ENCODE data around the gene ICAM3.
A peak's percentile ranks its signal among the peaks of the same experiment; 100 is the strongest.

The ICAM3 gene

GRCh38 chr19:10335352-10335985 is 4.0 kb downstream of the ICAM3 start:
- no peak for DNase-seq (ENCODE audit: extremely low spot score)
- TF ChIP-seq PKNOX1 (IDR thresholded peaks at IDR 0.05) (no peak), ELF4 (IDR thresholded peaks at IDR 0.05) (no peak), SP1 (IDR thresholded peaks at IDR 0.05) (no peak), CTBP1 (IDR thresholded peaks at IDR 0.05; ENCODE audit: borderline replicate concordance) (no peak), ZNF384 (IDR thresholded peaks at IDR 0.05) (no peak), SUZ12 (IDR thresholded peaks at IDR 0.05) (no peak), TARDBP (IDR thresholded peaks at IDR 0.05) (no peak)
- CTCF ChIA-PET, result interaction anchor here (0.9 kb wide), 1 partner anchor 55 kb away, joined by 3 read pairs; no protein-coding TSS in a partner anchor
- POLR2A ChIA-PET, result interaction anchor here (0.6 to 2.9 kb wide), 3 partner anchors 20 to 47 kb away, joined by 3 to 41 read pairs (median 23); partner anchors contain the start of genes FDX2, ICAM4, ICAM5 and TYK2

- peak; percentile 88 for DNase-seq (ENCODE audit: extremely low spot score)
- POLR2A ChIA-PET, result interaction anchor here (1.5 to 2.9 kb wide), 8 partner anchors 7 to 89 kb away, joined by 3 to 41 read pairs (median 8); partner anchors contain the start of genes ICAM4, ICAM5 and TYK2
- TF ChIP-seq SP1 (IDR thresholded peaks at IDR 0.05) (no peak), FOXK2 (IDR thresholded peaks at IDR 0.05) (no peak), FOXM1 (IDR thresholded peaks at IDR 0.05; ENCODE audit: borderline replicate concordance) (no peak), L3MBTL2 (conservative IDR thresholded peaks at IDR 0.05) (no peak), LEF1 (IDR thresholded peaks at IDR 0.05; ENCODE audit: borderline replicate concordance) (no peak), HDGF (IDR thresholded peaks at IDR 0.05; ENCODE audit: borderline replicate concordance) (no peak), BHLHE40 (IDR thresholded peaks at IDR 0.05; ENCODE audit: borderline replicate concordance) (no peak)
- CTCF ChIA-PET, result interaction anchor here (0.9 to 1.0 kb wide), 3 partner anchors 10 to 65 kb away, joined by 3 to 4 read pairs (median 4); no protein-coding TSS in a partner anchor
Measured at GRCh38 chr19:10334588-10335351, 4.7 kb downstream of the ICAM3 start.

GRCh38 chr19:10333758-10334587 is 5.5 kb downstream of the ICAM3 start:
- no peak for DNase-seq (ENCODE audit: extremely low spot score)
- POLR2A ChIA-PET, result interaction anchor here (0.5 to 2.9 kb wide), 17 partner anchors 8 to 94 kb away, joined by 3 to 41 read pairs (median 5); partner anchors contain the start of genes FDX2, ICAM4, ICAM5 and TYK2
- peak; percentile 28; the same call in 1 of the 2 replicates for TF ChIP-seq L3MBTL2 (conservative IDR thresholded peaks at IDR 0.05)
- no peak for TF ChIP-seq FOXK2 (IDR thresholded peaks at IDR 0.05)
- CTCF ChIA-PET, result interaction anchor here (0.5 to 1.1 kb wide), 4 partner anchors 11 to 417 kb away, joined by 4 read pairs; no protein-coding TSS in a partner anchor

GRCh38 chr19:10332965-10333757 is 6.3 kb downstream of the ICAM3 start, which contains the start of gene RAVER1:
Gene RAVER1, minus strand, starts transcription at chr19:10333529. Its CDS starts 22 bp downstream, at chr19:10333507.
- peak; percentile 98 for DNase-seq (ENCODE audit: extremely low spot score)
- CTCF ChIA-PET, result interaction anchor here (1.1 kb wide), 1 partner anchor 55 kb away, joined by 4 read pairs; no protein-coding TSS in a partner anchor
- POLR2A ChIA-PET, result interaction anchor here (0.5 to 2.9 kb wide), 16 partner anchors 8 to 95 kb away, joined by 3 to 41 read pairs (median 5); partner anchors contain the start of genes FDX2, ICAM4, ICAM5 and TYK2
- TF ChIP-seq L3MBTL2 (conservative IDR thresholded peaks at IDR 0.05) (peak; percentile 84), TARDBP (IDR thresholded peaks at IDR 0.05) (peak; percentile 89), ARNT (IDR thresholded peaks at IDR 0.05) (0 out of 2 replicates have a peak, but pooled peaks have one; percentile 56), HDGF (IDR thresholded peaks at IDR 0.05; ENCODE audit: borderline replicate concordance) (no peak), BHLHE40 (IDR thresholded peaks at IDR 0.05; ENCODE audit: borderline replicate concordance) (peak; percentile 75), FOXM1 (IDR thresholded peaks at IDR 0.05; ENCODE audit: borderline replicate concordance) (peak; percentile 39; the same call in 1 of the 2 replicates), CTBP1 (IDR thresholded peaks at IDR 0.05; ENCODE audit: borderline replicate concordance) (no peak)

- TF ChIP-seq L3MBTL2 (conservative IDR thresholded peaks at IDR 0.05) (no peak), HDGF (IDR thresholded peaks at IDR 0.05; ENCODE audit: borderline replicate concordance) (no peak), FOXA1 (IDR thresholded peaks at IDR 0.05) (no peak), FOXM1 (IDR thresholded peaks at IDR 0.05; ENCODE audit: borderline replicate concordance) (no peak), LEF1 (IDR thresholded peaks at IDR 0.05; ENCODE audit: borderline replicate concordance) (no peak), TARDBP (IDR thresholded peaks at IDR 0.05) (no peak), FOXK2 (IDR thresholded peaks at IDR 0.05) (no peak), CTBP1 (IDR thresholded peaks at IDR 0.05; ENCODE audit: borderline replicate concordance) (no peak)
- POLR2A ChIA-PET, result interaction anchor here (0.8 to 2.9 kb wide), 6 partner anchors 10 to 74 kb away, joined by 3 to 41 read pairs (median 5); partner anchors contain the start of genes ICAM4, ICAM5 and TYK2
- no peak for DNase-seq (ENCODE audit: extremely low spot score)
- CTCF ChIA-PET, result no interaction called here
Measured at GRCh38 chr19:10332158-10332964, 7.1 kb downstream of the ICAM3 start.

All from HEK293T (cell line).